HUDEP-2 (cell line): ENCODE measurements around the gene DOCK1.

Experiments
- DNase-seq, 76 experiments: peaks; one replicate each; lab custom pipeline; 2025; ENCODE audit not compliant: unreplicated experiment in 76 of 76; lab: John Stamatoyannopoulos, UW

The DOCK1 gene

DNA sequence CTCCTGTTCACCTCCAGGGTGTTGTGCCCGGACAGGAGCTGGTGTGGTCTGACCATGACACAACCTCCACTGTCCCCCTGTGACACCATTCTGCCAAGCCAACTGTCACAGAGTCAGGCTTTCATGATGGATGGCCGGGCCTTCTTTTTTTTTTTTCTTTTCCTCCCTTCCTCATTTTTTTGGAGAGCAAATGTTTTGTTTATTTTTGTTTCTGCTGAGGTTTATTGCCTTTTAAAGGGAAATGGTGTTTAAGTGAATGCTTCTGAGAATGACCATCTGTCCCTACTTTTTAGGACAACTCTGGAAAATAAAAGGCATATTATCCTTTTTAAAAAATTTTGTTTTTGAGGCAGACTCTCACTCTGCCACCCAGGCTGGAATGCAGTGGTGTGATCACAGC lies 528.8 kb downstream of the DOCK1 start:
- no peak for DNase-seq

DNA sequence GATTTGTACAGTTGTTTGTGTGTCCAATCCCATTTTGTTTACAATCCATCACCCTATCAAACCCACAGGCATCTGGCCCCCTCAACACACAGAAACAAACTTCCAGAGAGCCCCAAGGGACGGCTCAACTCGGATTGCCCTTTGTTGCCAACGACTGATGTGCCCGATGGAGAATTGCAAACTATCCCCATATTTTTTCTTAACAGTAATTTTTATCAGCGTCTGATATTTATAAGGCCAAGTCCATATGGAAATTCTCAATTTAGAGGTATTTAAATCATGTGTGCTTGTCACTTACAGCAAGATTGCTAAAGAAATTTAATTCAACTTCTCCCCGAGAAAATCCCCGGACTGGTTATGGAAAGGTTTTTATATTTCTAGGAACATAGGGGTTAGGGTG lies 530.0 kb downstream of the DOCK1 start:
- DNase-seq: no peak

DNA sequence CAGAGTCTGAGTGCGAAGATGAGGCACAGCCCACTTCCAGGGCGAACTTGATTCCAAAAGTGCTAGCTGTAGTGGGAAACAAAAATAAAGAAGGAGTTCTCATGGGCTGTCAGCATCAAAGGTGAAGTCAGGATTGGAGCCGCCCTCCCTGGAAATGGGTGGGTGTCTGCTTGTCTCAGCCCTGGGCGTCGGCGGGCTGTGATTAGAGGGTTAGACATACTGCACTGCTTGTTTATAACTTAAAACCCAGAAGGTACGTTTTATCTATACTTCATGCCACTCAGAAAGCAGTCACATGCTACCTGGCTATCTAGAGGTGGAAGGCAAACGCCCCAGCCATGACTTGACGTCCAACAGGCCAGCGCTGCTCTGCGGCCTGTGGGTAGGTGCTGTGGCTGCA lies 535.1 kb downstream of the DOCK1 start:
- DNase-seq: no peak

DNA sequence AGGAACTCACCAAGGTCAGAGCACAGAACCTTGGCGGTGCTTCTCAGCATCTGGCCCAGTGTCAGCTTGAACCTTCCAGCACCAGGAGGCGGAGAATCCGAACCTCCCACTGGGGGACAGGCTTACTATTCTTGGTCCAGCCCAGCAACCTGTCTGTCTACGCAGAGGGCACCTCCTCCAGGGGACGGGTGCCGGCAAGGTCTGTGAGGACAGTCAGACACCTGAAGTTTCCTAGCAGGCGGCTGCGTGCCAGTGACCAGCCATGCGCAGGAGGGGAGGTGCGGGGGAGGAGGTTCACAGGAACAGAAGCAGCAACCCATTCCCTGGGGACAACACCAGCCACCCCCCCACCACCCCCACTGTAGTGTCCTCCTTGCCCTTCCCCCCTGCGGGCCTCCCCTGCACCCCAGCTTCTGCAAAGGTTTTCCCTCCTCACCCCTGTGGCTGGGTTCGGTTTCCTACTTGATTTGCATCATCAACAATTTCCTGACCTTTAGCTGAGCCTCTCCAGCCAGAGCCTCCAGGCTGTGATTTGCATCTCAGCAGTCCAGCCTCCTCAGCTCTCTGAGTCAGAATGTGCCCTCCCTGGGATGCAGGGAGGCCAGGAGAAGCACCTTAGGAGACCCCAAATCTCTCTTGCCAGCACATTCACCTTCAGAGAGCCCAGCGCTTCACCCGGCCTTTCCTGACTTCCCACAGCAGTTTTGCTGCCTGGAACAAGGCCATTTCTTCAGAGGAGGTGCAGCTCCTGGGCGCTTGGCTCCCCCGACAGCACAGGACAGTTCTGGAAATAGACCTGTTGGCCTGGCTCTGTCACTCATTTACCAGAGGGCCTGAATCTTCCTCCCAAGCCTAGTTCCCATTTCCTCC lies 536.4 kb downstream of the DOCK1 start:
- no peak for DNase-seq

DNA sequence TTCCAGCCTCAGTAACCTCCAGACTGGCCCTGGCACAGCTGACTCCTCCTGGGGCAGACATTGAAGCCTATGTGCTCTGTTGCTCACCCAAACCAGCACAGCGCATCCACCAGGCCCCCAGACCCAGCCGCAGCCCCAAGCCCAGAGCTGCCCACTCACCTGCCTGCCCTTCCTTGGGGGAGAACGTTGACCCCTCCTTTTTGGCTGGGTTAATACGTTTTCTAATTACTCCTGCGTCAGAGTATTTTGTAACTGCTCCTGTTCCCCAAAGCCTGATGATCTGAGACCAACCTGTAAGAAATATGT lies 536.9 kb downstream of the DOCK1 start:
- no peak for DNase-seq

DNA sequence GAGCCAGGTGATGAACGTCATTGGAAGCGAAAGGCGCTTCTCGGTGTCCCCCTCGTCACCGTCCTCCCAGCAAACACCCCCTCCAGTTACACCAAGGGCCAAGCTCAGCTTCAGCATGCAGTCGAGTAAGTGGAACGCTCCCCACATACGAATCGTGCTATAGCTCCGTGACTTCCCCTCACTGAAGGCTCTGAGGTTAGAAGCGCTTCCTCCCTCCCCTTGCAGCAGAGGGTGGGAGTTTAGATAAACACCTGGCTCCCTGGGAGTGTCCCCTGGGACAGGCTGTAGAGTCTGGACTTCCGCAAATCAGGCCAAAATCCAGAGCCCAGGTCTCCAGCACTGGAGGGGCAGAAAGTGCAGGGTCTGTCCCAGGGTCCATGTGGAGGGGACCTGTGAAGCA lies 538.9 kb downstream of the DOCK1 start:
- no peak for DNase-seq

DNA sequence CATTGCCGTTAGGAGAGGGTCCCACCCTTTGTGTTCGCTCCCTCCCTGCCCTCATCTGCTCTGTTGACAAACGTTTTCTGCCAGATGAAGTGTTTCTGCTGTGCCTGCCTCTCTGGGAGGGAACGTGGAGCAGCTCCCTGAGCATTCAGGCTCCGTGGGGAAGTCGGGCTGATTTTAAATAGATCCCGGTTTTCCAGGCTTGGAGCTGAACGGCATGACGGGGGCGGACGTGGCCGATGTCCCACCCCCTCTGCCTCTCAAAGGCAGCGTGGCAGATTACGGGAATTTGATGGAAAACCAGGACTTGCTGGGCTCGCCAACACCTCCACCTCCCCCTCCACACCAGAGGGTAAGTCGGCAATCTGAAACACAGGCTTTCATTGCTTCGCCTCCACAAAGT lies 542.0 kb downstream of the DOCK1 start:
- DNase-seq: no peak

DNA sequence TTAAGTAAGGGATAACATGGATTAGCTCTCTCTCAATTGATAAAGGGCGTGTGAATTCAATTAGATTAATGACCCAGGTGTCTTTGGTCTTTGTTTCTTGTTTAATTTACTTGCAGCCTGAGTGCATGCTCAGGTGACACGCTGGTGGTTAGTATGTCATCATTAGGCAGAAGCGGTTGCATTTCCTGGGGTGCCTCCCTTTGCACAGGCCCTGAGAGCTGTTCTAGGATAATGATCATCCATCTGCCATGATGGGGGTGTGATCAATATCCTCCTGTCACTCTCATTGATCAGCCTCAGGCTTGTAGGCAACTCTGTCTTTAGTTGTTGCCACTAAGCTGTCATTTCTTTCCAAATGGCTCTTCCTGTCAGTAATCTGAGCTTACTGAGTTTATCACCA lies 544.3 kb downstream of the DOCK1 start:
- DNase-seq: no peak

DNA sequence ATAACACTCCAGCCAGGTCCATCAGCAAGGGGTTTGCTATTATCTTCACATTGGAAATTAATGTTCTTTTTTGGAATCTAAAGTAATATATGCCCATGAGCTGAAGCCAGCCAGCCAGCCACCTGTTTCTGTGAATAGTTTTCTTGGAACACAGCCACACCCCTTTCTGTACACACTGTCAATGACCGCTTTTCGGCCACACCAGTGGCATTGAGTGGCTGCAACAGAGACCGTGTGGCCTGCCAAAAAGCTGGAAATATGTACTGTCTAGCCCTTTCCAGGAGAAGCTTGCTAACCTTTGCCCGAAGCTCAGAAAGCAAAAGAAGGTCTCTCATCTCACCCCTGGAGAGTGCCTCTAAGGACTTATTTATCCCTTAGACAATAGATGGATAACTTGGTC lies 545.4 kb downstream of the DOCK1 start:
- no peak for DNase-seq

DNA sequence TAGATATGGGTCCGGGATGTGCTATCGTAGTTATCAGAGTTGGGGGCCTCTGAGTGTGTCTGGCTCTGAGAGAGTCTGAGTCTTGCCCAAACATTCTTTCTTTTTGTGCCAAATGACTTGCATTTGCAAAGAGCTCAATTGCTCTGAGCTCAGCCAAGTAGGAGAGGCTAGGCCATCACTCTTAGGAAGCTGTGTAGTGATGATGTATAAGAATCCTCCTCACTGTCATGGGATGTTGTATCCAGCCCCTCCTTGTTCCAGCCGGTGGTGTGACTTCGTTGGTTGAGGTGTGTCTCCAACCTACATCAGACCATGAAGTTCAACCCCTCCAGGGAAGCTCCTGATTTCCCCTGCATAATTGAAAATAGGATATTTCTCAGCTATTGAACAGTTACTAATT lies 546.4 kb downstream of the DOCK1 start:
- DNase-seq: no peak

DNA sequence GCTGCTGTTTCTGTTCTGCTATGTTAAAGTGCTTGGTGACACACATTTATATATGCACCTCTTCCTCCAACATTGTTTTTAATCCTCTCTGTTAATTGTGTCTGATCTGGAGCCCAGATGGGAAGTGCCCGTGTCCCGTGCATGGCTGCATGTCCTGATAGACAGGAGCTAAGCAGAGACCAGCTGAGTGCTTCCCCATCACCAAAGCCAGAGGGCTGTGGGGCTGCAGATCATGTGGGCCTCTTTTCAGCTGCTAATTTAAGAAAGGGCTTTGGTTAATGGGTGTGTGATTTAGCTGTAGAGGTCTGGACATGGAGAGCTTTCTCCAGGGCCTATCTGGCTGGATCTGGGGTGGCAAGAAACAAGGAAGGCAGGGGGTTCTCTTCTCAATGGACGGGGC lies 547.3 kb downstream of the DOCK1 start:
- DNase-seq: no peak

DNA sequence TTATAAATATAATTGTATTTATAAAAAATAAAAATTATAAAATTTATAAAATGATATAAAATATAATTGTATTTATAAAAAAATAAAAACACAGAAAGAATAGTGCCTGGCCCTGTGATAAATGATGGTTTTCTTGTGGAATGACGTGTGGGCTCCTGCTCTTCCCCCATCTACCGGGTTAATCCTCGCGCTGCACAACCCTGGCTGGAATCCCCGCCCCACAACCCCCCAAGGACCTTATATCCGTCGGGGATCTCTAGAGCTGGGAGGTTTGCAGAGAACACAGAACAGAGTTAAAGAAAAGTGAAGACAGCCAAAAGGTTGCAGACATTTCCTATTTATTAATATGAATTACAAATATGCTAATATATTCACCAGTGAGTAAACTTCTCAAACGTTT lies 548.5 kb downstream of the DOCK1 start:
- no peak for DNase-seq

DNA sequence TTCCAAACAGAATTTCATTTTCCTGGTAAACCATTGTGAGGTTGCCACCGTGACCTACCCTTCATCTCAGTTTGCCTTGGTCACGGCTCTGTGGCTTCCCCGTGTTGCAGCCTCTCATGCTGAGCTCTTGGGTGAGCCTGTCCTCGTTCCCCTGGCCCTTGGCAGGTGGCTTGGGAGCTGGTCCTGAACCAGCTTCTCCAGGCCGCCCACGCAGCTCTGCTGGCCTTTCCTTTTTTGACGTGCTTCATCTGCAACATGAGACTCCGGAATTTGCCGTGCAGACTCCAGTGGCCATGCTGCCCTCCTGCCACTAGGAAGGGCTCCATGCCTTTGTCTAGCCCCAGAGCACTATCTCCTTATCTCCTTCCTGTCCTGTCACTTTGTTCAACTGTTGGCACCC lies 550.9 kb downstream of the DOCK1 start:
- no peak for DNase-seq

DNA sequence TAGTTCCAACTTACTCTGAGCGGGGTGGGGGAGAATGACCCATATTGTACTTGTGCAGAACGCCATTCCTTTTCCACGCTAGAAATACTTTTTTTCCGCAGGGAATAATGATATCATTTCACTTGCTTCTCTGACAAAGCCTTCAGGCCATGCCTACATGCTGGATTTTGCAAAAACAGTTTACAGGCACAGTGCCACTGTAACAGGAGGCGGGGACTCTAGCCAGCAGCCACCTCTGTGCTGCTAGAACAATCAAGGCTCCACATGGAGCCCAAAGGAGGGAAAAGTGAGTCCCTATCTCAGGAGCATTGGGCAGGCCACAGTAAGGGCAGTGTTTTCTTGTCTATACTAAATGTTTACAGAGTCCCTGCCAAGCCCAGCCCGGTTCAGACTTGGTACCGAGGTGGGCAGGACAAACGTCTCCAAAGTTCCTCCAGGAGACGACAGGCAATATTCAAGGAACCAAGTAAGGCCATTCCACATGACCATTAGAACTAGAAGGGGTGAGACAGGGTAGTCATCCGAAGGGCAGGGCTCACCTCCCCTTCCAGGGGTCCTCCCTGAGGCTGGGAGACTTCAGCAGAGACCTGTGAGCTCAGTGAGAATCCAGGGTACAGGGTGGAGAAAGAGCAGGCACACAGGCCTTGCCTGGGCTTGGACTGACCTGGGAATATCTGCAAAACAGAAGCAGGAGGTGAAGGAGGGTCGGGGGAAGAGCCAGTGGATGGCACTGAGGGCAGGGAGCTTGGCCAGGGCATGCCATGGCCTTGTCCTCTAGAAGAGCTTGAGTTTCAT lies 553.0 kb downstream of the DOCK1 start:
- DNase-seq: no peak

DNA sequence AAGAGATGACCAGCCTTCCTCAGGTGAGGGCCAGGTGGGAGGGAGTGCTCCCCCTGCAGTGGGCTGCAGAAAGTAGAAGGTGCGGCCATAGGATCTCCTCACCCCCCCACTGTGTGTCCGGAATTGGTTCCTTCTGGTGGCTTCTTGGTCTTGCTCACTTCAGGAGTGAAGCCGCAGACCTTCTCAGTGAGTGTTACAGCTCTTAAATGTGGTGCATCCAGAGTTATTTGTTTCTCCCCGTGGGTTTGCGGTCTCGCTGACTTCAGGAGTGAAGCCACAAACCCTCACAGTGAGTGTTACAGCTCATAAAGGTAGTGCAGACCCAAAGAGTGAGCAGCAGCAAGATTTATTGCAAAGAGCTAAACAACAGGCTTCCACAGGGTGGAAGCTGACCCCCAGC lies 553.6 kb downstream of the DOCK1 start:
- DNase-seq: no peak

DNA sequence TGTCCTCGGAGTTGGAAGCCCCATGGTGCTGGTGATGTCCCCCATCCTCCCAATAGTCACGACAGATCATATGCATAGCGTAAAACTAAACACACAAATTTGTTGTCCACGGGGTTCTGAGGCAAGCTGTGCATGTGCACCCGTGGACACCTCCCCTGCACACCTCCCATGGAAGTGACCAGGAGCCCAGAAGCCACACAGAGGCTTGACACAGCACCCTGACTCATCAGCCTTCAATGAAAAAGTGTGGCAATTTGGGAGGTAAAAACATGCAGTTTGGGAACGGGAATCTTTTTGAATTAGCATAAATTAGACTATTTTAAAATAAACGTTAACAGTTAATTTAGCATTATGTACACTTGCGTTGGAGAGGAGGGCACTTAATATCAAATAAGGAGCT lies 554.7 kb downstream of the DOCK1 start:
- no peak for DNase-seq

DNA sequence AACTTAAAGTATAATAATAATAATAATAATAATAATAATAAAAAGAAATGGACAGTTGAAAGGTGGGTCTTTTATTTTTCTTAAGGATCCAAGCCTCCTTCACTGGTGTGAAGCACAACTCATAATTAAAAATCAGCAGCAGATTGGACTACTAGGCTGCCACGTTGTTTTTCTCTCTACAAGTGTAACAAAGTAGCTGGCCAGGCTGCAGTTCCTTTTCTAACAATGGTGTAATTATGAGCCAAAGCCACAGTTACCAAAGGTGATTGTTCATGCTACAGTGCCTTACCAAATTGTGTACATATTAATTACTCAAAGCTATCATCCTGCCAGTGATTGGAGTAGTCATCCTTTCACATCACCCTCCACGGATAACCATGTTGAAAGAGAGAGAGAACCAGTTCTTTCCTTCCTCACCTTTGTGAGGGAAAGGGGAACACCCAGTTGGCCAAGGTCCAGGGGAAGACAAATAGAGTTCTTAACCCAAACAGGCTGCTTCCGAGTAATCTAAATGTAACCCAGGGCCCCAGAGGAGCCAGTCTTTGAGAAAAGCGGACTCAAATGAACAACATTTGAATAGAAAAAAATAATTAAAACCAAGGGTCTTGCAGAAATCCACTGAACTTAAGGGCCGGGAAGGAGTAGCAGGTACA lies 557.5 kb downstream of the DOCK1 start:
- no peak for DNase-seq

DNA sequence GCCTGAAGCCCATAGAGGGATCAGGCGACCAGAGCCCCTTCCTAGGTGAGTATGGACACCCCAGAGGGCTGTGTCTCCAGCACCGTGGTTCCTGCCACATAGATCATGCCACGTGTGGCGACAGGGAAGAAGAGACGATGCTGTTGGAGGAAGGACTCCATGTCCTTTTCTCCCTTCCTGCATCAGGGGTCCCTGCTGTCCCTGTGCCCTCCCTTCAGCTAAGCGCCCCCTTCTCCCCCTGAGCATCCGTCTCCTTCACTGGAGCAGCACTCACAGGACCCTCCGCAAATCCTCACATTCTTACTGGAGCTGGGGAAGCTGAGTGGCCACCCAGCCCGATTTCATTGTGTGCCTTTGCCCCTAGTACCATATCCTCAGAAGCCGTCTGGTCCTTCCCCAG lies 558.3 kb downstream of the DOCK1 start:
- DNase-seq: no peak

DNA sequence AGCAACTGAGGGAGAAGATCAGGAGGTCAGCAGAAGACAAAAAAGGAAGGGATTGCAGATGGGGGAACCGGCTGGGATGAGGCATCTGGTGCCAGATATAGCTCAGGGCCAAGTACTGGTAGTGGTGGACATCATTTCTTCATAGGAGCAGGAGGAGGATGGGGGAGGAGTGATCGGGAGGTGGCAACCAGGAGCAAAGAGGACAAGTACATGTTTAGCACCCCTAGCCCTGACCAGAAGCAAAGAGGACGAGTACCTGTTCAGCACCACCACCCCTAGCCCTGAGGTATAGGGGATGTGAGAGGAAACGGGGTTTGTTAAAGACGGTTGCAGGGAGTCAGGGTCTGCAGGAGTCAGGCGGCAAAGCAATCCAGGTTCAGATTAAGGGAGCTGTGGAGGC lies 559.3 kb downstream of the DOCK1 start:
- no peak for DNase-seq

DNA sequence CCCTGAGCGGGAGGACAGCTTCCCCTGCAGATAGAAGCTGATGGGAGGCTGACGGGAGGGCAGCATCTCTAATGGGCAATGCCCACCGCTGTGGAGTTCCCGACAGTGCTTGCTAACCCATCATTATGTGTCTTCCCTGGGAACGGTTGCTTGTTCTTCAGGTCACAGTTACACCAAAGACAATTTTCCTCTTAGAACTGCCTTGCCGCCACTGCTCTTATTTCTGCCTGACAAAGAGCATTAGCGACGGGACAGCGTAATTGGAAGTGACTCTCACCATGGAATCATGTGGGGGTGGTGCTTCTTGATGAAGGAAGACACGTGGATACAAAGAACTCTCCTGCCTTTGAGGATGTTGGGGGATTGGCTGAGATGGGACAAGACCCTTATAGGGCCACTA lies 562.6 kb downstream of the DOCK1 start:
- DNase-seq: no peak

DNA sequence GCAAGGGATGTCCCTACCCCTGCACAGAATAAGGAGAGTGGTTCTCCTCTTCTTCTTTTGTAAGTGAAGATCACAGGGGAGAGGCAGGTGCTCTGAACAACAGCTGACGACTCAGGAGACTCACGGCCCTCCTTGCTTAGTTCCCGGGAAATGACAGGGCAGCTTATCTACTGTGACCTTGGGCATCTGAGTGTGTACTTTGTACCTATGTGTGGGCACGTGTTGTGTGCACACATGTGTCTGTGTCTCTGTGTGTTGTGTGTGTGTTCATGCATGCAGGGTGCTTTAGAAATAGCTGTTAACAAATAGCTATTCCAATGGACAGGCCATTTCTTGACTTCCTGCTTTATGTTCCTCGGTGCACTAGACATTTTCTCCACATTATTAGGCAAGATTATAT lies 563.4 kb downstream of the DOCK1 start:
- no peak for DNase-seq

DNA sequence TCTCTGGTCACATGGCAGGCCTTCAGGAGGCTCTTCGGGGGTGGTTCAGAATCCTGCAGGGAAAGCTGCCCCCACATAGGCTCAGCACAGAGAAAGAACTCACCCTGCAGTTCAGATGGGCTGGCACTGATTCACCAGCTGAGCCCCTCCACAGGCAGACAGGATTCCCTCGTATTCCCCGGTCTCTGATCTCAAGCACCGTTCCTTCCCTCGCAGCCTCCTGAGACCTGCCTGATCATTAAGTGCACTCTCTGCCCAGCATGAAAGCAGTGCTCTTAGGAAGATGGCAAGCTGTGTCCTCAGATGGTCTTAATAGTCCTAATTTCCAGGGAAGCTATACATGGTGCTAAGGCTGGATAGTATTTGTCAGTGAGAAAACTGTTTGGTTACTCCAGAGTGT lies 565.7 kb downstream of the DOCK1 start:
- no peak for DNase-seq
